CD14-positive monocyte (primary cell): ENCODE measurements around the gene RSPH3. TPM values are rescaled to one million over a fixed set of nuclear protein-coding genes. Genes with fewer than 3 reads are reported as not detected.
A peak's percentile ranks its signal among the peaks of the same experiment; 100 is the strongest.

Experiments used
- DNase-seq, 3 donors: peaks; one replicate each; pipeline ENCODE4 v3.0.0-alpha.2; 2011 to 2022
- H2AFZ ChIP-seq: 2 replicates; pipeline ENCODE4 v1.6.0; 2012; ENCODE audit warnings: mild to moderate bottlenecking, low read depth, low read length, inconsistent platforms; ENCODE audit not compliant: insufficient read depth, poor library complexity, severe bottlenecking
- H3K27ac ChIP-seq, 2 donors: 1 replicate in 1 of 2; 2 replicates in 1 of 2; pipeline ENCODE4 v1.5.1; 2012 to 2013; ENCODE audit warnings: low read length in 2 of 2, control low read depth in 1 of 2, inconsistent platforms in 1 of 2, low read depth in 1 of 2, mild to moderate bottlenecking in 1 of 2
- H3K27me3 ChIP-seq, 2 donors: one replicate each; pipeline versions ENCODE4 v1.6.0 to v1.6.1; 2011 to 2013; ENCODE audit warnings: low read length in 2 of 2; ENCODE audit not compliant: control insufficient read depth in 2 of 2, insufficient read depth in 2 of 2
- H3K36me3 ChIP-seq, 2 donors: replicated peaks in 1 of 2; 1 replicate in 1 of 2; 2 replicates in 1 of 2; pipeline versions ENCODE4 v1.5.1 to v1.6.1; 2012 to 2013; ENCODE audit warnings: low read length in 2 of 2, control low read depth in 1 of 2, inconsistent platforms in 1 of 2, mild to moderate bottlenecking in 1 of 2; ENCODE audit not compliant: insufficient read depth in 2 of 2, control insufficient read depth in 1 of 2
- H3K4me1 ChIP-seq, 2 donors: 1 replicate in 1 of 2; 2 replicates in 1 of 2; pipeline versions ENCODE4 v1.5.1 to v1.6.1; 2012 to 2013; ENCODE audit warnings: low read length in 2 of 2, control low read depth in 1 of 2, inconsistent platforms in 1 of 2, mild to moderate bottlenecking in 1 of 2, moderate library complexity in 1 of 2; ENCODE audit not compliant: insufficient read depth in 2 of 2, control insufficient read depth in 1 of 2
- H3K4me2 ChIP-seq: replicated peaks from 2 replicates; pipeline ENCODE3; 2012; ENCODE audit warnings: low read length, moderate library complexity, mild to moderate bottlenecking; ENCODE audit not compliant: poor library complexity, severe bottlenecking; ENCODE audit errors: extremely low read depth
- H3K4me3 ChIP-seq, 3 experiments: fragments of 200-600 bp in 1 of 3; sonication (generic) in 1 of 3; replicated peaks in 1 of 3; 1 replicate in 2 of 3; 2 replicates in 1 of 3; pipeline ENCODE4 v1.5.1; 2011 to 2013; ENCODE audit warnings: low read length in 3 of 3, mild to moderate bottlenecking in 3 of 3, control low read depth in 2 of 3, low read depth in 2 of 3, inconsistent platforms in 1 of 3, moderate library complexity in 1 of 3
- H3K79me2 ChIP-seq: 2 replicates; pipeline ENCODE4 v1.6.0; 2012; ENCODE audit warnings: mild to moderate bottlenecking, control low read depth, inconsistent platforms, low read length, moderate library complexity; ENCODE audit not compliant: insufficient read depth
- H3K9ac ChIP-seq: 2 replicates; pipeline ENCODE4 v1.6.0; 2017; ENCODE audit warnings: low read length, mild to moderate bottlenecking; ENCODE audit not compliant: insufficient read depth, poor library complexity, severe bottlenecking
- H3K9me3 ChIP-seq, 2 donors: replicated peaks in 1 of 2; 1 replicate in 1 of 2; 2 replicates in 1 of 2; pipeline versions ENCODE4 v1.5.1 to v1.6.1; 2012 to 2013; ENCODE audit warnings: low read length in 2 of 2, control low read depth in 1 of 2; ENCODE audit not compliant: control insufficient read depth in 1 of 2, insufficient read depth in 1 of 2
- H4K20me1 ChIP-seq: 2 replicates; pipeline ENCODE4 v1.6.0; 2012; ENCODE audit warnings: mild to moderate bottlenecking, low read length, control low read depth, moderate library complexity; ENCODE audit not compliant: insufficient read depth
- H3K27ac Mint-ChIP-seq, 7 donors: one replicate each; pipeline ENCODE4 v1.8.0; 2020; ENCODE audit warnings: mild to moderate bottlenecking in 7 of 7, mixed read lengths in 7 of 7, moderate library complexity in 6 of 7, inconsistent platforms in 2 of 7
- H3K27me3 Mint-ChIP-seq, 3 donors: one replicate each; pipeline ENCODE4 v1.8.0; 2021 to 2022; ENCODE audit warnings: low read depth in 3 of 3, mild to moderate bottlenecking in 3 of 3, mixed read lengths in 3 of 3, moderate library complexity in 3 of 3, inconsistent platforms in 1 of 3
- H3K36me3 Mint-ChIP-seq, 2 donors: one replicate each; pipeline ENCODE4 v1.8.0; 2020; ENCODE audit warnings: mixed read lengths in 2 of 2, inconsistent platforms in 1 of 2, mild to moderate bottlenecking in 1 of 2
- H3K4me1 Mint-ChIP-seq: one replicate; pipeline ENCODE4 v1.8.0; 2020; ENCODE audit warnings: mild to moderate bottlenecking, mixed read lengths
- H3K4me3 Mint-ChIP-seq, 2 donors: one replicate each; pipeline ENCODE4 v1.8.0; 2020; ENCODE audit warnings: mild to moderate bottlenecking in 2 of 2, mixed read lengths in 2 of 2, moderate library complexity in 1 of 2
- H3K9me3 Mint-ChIP-seq, 7 donors: one replicate each; pipeline ENCODE4 v1.8.0; 2020 to 2022; ENCODE audit warnings: mixed read lengths in 7 of 7, mild to moderate bottlenecking in 6 of 7, moderate library complexity in 6 of 7, inconsistent platforms in 2 of 7
- WGBS: methylation state at CpG from one replicate; pipeline ENCODE4 v1.1.5; 2013; ENCODE audit warnings: missing lambda C conversion rate; ENCODE audit not compliant: insufficient coverage; 5-methylcytosine and 5-hydroxymethylcytosine counted together
- intact Hi-C, 2 donors: fragments of 100-400 bp; cut with micrococcal nuclease; formaldehyde crosslinking; loops; one replicate each; pipeline versions ENCODE4 v1.15.0 to v1.15.1; 2023
- polyA minus RNA-seq: library from RNA; depleted of rRNA, polyadenylated mRNA; stranded (reverse); fragments of >200 nt; gene quantifications from 2 replicates; pipeline ENCODE4 v1.2.3, GENCODE V29; 2012
- polyA plus RNA-seq, 3 donors: library from polyadenylated mRNA; depleted of rRNA in 1 of 3; unstranded in 2 of 3; stranded (reverse) in 1 of 3; fragments of 300-500 nt in 2 of 3; fragments of >200 nt in 1 of 3; fragmentation: Illumina TruSeq in 2 of 3; gene quantifications; 1 replicate in 2 of 3; 2 replicates in 1 of 3; pipeline ENCODE4 v1.2.3, GENCODE V29; 2012 to 2021
- total RNA-seq, 12 experiments: library from RNA in 1 of 12; stranded (reverse) in 1 of 12; fragments of 120-200 nt in 1 of 12; gene quantifications; one replicate each; pipeline ENCODE4 v1.2.4 and lab custom pipeline; 2013 to 2026; ENCODE audit warnings: mixed read lengths in 6 of 12, inconsistent platforms in 1 of 12
- TF ChIP-seq, protein P1 (sequence below): fragments of 200-600 bp; IDR thresholded peaks from one replicate; pipeline ENCODE4 v1.8.0; 2022; ENCODE audit warnings: antibody characterized with exemption, mild to moderate bottlenecking

Gene RSPH3, protein sequence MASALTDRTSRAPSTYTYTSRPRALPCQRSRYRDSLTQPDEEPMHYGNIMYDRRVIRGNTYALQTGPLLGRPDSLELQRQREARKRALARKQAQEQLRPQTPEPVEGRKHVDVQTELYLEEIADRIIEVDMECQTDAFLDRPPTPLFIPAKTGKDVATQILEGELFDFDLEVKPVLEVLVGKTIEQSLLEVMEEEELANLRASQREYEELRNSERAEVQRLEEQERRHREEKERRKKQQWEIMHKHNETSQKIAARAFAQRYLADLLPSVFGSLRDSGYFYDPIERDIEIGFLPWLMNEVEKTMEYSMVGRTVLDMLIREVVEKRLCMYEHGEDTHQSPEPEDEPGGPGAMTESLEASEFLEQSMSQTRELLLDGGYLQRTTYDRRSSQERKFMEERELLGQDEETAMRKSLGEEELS
- 5.8 TPM for total RNA-seq (2013)
- polyA plus RNA-seq (1 to 10 TPM; 2.8 to 9.6 (median 4.6) TPM), polyA minus RNA-seq (2.2 and 4.1 TPM in 2 replicates), total RNA-seq (lab: John Stamatoyannopoulos, UW) (2.8 to 20.6 (median 13.3) reads per million in 11 experiments)

DNA sequence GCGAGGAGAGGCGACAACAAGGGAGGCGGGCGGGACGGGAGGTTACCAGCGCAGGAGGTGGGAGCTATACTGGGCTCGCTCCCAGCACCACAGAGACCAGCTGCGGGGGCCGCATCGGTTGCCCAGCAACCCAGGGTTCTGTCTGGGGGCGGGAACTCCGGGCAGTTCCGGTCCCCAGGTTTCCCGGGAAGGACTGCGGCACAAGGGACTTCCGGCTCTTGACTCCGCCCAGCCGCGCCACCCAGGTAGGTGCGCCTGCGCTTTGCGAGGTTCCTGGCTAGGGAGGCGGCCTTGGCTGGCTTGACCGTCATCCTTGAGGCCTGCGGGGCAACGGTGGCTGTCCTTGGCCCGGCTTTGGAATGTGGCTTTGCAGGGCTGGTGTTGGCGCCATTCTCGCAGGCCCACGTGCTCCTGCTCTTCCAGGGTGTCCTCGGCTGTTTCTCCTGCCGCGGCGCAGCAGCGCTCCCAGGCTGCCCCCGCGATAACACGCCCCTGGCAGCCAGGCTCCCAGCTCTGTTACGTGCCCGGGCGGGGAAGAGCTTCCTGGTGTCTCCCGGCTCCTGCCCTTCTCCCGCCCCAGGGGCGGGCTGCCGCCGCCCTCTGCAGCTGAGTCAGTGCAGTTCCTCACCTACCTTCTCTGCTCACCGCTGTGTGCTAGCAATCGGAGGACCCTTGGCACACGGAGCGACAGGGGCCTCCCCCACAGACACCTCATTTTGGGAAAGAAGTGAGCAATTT is at the start of gene RSPH3:
RSPH3 (minus strand) TSS at position 537 of the 738 bp plus-strand sequence. CDS start 652 bp downstream, outside the sequence.
- peaks cover 0 to 3% (median 1%) of the 10 kb centered on the region in 3 donors for H3K27me3 Mint-ChIP-seq
- Histone ChIP-seq H3K36me3 (no peaks in the 10 kb centered on the region), H3K79me2 (peaks cover 16% of the 10 kb centered on the region), H3K9ac (peak within 1 kb of the TSS; percentile 80), H3K27ac (peak within 1 kb of the TSS; percentile 82 to 87), H4K20me1 (no peaks in the 10 kb centered on the region), H3K9me3 (no peaks in the 10 kb centered on the region), H3K4me3 (peak within 1 kb of the TSS; percentile 61 to 90 (median 80)), H3K4me2 (peak within 1 kb of the TSS; percentile 94), H2AFZ (peak within 1 kb of the TSS; percentile 95), H3K27me3 (no peaks in the 10 kb centered on the region), H3K4me1 (peaks cover 34 to 48% of the 10 kb centered on the region in 2 donors)
- peaks cover 11 to 15% of the 10 kb centered on the region in 2 donors for H3K36me3 Mint-ChIP-seq
- TF ChIP-seq, protein P1, sequence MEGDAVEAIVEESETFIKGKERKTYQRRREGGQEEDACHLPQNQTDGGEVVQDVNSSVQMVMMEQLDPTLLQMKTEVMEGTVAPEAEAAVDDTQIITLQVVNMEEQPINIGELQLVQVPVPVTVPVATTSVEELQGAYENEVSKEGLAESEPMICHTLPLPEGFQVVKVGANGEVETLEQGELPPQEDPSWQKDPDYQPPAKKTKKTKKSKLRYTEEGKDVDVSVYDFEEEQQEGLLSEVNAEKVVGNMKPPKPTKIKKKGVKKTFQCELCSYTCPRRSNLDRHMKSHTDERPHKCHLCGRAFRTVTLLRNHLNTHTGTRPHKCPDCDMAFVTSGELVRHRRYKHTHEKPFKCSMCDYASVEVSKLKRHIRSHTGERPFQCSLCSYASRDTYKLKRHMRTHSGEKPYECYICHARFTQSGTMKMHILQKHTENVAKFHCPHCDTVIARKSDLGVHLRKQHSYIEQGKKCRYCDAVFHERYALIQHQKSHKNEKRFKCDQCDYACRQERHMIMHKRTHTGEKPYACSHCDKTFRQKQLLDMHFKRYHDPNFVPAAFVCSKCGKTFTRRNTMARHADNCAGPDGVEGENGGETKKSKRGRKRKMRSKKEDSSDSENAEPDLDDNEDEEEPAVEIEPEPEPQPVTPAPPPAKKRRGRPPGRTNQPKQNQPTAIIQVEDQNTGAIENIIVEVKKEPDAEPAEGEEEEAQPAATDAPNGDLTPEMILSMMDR: no peak
- intact Hi-C loops: loop anchor here (5.0 to 10.0 kb wide), 2 partner anchors 37 to 125 kb away; no protein-coding TSS in a partner anchor
- peak; percentile 74 to 79 (median 75) for DNase-seq
- H3K4me3 Mint-ChIP-seq: peak within 1 kb of the TSS; percentile 99 to 100
- H3K4me1 Mint-ChIP-seq: peaks cover 43% of the 10 kb centered on the region
- H3K9me3 Mint-ChIP-seq: peaks cover 0 to 6% (median 3%) of the 10 kb centered on the region in 7 donors
- peak within 1 kb of the TSS; percentile 90 to 96 (median 95) for H3K27ac Mint-ChIP-seq
- WGBS: under 1% methylated on average over 46 of the region's 50 CpGs
